22Rv1 (cell line): ENCODE measurements around the gene PLA2G2D.

Source experiments
- H3K27ac ChIP-seq: fragments of 450-650 bp; 2 replicates; pipeline ENCODE4 v1.5.1; 2017
- ZFX ChIP-seq: fragments of 450-650 bp; IDR thresholded peaks from 2 replicates; pipeline ENCODE4 v1.6.1; 2017; ENCODE audit warnings: antibody characterized with exemption, borderline replicate concordance
- TF ChIP-seq, protein P1 (sequence below): fragments of 450-650 bp; IDR thresholded peaks from 2 replicates; pipeline ENCODE4 v1.5.1; 2017; ENCODE audit warnings: mild to moderate bottlenecking

The PLA2G2D gene

DNA sequence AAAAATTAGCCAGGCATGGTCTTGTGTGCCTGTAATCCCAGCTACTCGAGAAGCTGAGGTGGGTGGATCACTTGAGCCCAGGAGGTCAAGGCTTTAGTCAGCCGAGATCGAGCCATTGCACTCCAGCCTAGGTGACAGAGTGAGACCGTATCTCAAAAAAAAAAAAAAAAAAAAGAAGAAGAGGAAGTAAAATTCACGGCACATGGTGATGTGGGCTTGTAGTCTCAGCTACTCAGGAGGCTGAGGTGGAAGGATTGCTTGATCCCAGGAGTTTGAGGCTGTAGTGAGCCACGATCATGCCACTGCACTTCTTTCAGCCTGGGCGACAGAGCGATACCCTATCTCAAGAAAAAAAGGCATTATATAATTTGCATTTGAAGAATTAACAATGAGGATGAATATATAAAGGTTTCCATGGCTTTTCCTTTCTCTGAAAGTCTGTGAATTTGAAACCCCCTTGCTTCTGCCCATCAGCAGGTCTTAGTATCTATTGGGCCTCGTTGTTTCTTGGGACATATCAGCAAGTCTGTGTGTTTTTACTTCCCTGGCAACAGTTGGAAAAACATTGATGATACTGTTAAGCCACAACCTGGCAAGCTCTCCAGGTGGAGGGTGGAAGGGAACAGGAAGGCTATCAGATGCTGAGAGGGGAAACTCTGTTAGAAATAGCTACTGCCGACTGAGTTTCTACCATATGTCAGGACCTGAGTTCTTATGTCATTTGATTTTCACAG lies 4.6 kb upstream of the PLA2G2D start:
- H3K27ac ChIP-seq: no peak overlapping the region
- no peak for TF ChIP-seq ZFX
- TF ChIP-seq, protein P1, sequence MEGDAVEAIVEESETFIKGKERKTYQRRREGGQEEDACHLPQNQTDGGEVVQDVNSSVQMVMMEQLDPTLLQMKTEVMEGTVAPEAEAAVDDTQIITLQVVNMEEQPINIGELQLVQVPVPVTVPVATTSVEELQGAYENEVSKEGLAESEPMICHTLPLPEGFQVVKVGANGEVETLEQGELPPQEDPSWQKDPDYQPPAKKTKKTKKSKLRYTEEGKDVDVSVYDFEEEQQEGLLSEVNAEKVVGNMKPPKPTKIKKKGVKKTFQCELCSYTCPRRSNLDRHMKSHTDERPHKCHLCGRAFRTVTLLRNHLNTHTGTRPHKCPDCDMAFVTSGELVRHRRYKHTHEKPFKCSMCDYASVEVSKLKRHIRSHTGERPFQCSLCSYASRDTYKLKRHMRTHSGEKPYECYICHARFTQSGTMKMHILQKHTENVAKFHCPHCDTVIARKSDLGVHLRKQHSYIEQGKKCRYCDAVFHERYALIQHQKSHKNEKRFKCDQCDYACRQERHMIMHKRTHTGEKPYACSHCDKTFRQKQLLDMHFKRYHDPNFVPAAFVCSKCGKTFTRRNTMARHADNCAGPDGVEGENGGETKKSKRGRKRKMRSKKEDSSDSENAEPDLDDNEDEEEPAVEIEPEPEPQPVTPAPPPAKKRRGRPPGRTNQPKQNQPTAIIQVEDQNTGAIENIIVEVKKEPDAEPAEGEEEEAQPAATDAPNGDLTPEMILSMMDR: no peak

- H3K27ac ChIP-seq: no peak overlapping the region
- TF ChIP-seq ZFX: no peak
- TF ChIP-seq, protein P1: no peak
Observed at GRCh38 chr1:20120796-20121195, 1.5 kb upstream of the PLA2G2D start.

GRCh38 chr1:20117236-20117635 lies 2.1 kb downstream of the PLA2G2D start:
- H3K27ac ChIP-seq: no peak overlapping the region
- TF ChIP-seq ZFX: no peak
- TF ChIP-seq, protein P1: no peak

- no peak overlapping the region for H3K27ac ChIP-seq
- no peak for TF ChIP-seq ZFX
- TF ChIP-seq, protein P1: no peak
Observed at GRCh38 chr1:20115916-20116315, 3.4 kb downstream of the PLA2G2D start.

- H3K27ac ChIP-seq: no peak overlapping the region
- TF ChIP-seq ZFX: no peak
- TF ChIP-seq, protein P1: no peak
Observed at GRCh38 chr1:20115479-20115878, 3.9 kb downstream of the PLA2G2D start.

- TF ChIP-seq, protein P1: no peak
- TF ChIP-seq ZFX: no peak
- H3K27ac ChIP-seq: no peak overlapping the region
Observed at GRCh38 chr1:20114021-20114648, 5.2 kb downstream of the PLA2G2D start.
